Measurements from ENCODE around the gene SPTSSA.

DNA sequence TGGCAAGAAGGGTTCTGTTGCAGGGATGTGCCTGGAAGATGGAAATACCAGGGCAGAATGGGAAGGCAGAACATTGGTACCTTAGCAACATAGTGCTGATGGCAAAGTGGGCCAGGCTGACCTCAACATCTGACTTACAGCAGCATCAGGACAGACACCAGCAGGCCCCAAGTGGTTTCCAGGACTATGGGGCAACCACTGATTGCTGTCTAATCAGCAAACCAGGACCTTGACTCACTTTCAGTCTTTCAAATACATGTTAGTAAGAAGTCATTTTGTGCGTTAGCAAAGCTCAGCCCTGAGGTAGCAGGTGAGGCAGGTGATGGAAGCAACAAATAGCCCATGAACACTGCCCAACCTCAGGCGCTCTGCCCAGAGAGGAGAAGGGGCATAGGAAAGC lies 4.7 kb upstream of the SPTSSA start:
- no peak for TF ChIP-seq POLR2A (IDR thresholded peaks at IDR 0.05)
- TF ChIP-seq, protein P1, sequence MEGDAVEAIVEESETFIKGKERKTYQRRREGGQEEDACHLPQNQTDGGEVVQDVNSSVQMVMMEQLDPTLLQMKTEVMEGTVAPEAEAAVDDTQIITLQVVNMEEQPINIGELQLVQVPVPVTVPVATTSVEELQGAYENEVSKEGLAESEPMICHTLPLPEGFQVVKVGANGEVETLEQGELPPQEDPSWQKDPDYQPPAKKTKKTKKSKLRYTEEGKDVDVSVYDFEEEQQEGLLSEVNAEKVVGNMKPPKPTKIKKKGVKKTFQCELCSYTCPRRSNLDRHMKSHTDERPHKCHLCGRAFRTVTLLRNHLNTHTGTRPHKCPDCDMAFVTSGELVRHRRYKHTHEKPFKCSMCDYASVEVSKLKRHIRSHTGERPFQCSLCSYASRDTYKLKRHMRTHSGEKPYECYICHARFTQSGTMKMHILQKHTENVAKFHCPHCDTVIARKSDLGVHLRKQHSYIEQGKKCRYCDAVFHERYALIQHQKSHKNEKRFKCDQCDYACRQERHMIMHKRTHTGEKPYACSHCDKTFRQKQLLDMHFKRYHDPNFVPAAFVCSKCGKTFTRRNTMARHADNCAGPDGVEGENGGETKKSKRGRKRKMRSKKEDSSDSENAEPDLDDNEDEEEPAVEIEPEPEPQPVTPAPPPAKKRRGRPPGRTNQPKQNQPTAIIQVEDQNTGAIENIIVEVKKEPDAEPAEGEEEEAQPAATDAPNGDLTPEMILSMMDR (IDR thresholded peaks at IDR 0.05): no peak
